ENCODE data around the gene SMIM44.

DNA sequence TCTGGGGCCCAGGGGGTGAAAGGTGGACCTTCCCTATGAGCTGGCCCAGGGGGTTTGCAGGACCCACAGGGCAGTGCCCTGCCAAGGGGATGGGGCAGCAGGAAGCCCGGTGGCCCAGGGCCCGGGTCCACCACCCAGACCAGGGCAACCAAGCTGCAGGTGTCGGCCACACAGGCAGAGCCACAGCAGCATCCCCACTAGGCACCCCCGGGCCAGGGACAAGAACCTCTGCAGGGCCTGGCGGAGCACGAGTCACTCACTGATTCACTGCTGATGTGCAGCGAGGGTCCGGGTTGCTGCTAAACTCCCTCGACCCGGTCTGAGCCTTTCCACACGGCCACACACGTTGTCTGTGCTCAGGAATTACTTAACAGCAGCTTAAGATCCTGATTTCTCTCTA, 31.7 kb upstream of the SMIM44 start:
- TF ChIP-seq, protein P1, sequence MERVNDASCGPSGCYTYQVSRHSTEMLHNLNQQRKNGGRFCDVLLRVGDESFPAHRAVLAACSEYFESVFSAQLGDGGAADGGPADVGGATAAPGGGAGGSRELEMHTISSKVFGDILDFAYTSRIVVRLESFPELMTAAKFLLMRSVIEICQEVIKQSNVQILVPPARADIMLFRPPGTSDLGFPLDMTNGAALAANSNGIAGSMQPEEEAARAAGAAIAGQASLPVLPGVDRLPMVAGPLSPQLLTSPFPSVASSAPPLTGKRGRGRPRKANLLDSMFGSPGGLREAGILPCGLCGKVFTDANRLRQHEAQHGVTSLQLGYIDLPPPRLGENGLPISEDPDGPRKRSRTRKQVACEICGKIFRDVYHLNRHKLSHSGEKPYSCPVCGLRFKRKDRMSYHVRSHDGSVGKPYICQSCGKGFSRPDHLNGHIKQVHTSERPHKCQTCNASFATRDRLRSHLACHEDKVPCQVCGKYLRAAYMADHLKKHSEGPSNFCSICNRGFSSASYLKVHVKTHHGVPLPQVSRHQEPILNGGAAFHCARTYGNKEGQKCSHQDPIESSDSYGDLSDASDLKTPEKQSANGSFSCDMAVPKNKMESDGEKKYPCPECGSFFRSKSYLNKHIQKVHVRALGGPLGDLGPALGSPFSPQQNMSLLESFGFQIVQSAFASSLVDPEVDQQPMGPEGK (CRISPR knock-in tag; IDR thresholded peaks at IDR 0.05; ENCODE audit: borderline replicate concordance) = no peak
- TF ChIP-seq BACH2 (CRISPR knock-in tag; IDR thresholded peaks at IDR 0.05; ENCODE audit: borderline replicate concordance) (no peak), ZNF70 (CRISPR knock-in tag; IDR thresholded peaks at IDR 0.05) (no peak), ARNTL (CRISPR knock-in tag; IDR thresholded peaks at IDR 0.05; ENCODE audit: borderline replicate concordance, low read depth) (no peak), RARB (CRISPR knock-in tag; IDR thresholded peaks at IDR 0.05) (no peak), PPARA (CRISPR knock-in tag; IDR thresholded peaks at IDR 0.05; ENCODE audit: borderline replicate concordance) (no peak), ZNF565 (CRISPR knock-in tag; conservative IDR thresholded peaks at IDR 0.05; ENCODE audit: low read depth) (no peak), GLIS3 (CRISPR knock-in tag; IDR thresholded peaks at IDR 0.05) (no peak), SNAI2 (CRISPR knock-in tag; IDR thresholded peaks at IDR 0.05) (no peak), ZFP30 (CRISPR knock-in tag; IDR thresholded peaks at IDR 0.05) (no peak)
- TF ChIP-seq, protein P2, sequence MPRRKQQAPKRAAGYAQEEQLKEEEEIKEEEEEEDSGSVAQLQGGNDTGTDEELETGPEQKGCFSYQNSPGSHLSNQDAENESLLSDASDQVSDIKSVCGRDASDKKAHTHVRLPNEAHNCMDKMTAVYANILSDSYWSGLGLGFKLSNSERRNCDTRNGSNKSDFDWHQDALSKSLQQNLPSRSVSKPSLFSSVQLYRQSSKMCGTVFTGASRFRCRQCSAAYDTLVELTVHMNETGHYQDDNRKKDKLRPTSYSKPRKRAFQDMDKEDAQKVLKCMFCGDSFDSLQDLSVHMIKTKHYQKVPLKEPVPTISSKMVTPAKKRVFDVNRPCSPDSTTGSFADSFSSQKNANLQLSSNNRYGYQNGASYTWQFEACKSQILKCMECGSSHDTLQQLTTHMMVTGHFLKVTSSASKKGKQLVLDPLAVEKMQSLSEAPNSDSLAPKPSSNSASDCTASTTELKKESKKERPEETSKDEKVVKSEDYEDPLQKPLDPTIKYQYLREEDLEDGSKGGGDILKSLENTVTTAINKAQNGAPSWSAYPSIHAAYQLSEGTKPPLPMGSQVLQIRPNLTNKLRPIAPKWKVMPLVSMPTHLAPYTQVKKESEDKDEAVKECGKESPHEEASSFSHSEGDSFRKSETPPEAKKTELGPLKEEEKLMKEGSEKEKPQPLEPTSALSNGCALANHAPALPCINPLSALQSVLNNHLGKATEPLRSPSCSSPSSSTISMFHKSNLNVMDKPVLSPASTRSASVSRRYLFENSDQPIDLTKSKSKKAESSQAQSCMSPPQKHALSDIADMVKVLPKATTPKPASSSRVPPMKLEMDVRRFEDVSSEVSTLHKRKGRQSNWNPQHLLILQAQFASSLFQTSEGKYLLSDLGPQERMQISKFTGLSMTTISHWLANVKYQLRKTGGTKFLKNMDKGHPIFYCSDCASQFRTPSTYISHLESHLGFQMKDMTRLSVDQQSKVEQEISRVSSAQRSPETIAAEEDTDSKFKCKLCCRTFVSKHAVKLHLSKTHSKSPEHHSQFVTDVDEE (CRISPR knock-in tag; IDR thresholded peaks at IDR 0.05) = no peak

Measured in SK-N-SH treated with all-trans-retinoic acid at 6 μM for 48 hours (cell line).